Liver (tissue), 3 donors: ENCODE data around the gene CD300C.

Experiments used
- CTCF ChIP-seq: fragments of 150-350 bp; IDR thresholded peaks from 2 replicates; pipeline ENCODE4 v1.5.1; 2017; ENCODE audit warnings: improper control_type of control experiment, low read depth, low read length; ENCODE audit not compliant: missing input control
- GABPA ChIP-seq, 2 donors: IDR thresholded peaks in 1 of 2; conservative IDR thresholded peaks in 1 of 2; 2 replicates each; pipeline ENCODE4 v1.6.1; 2016; ENCODE audit warnings: antibody characterized with exemption in 2 of 2, mild to moderate bottlenecking in 1 of 2, moderate library complexity in 1 of 2
- SP1 ChIP-seq: IDR thresholded peaks from 2 replicates; pipeline ENCODE4 v1.6.1; 2018; ENCODE audit warnings: antibody characterized with exemption, mild to moderate bottlenecking
- TAF1 ChIP-seq: conservative IDR thresholded peaks from 2 replicates; pipeline ENCODE4 v1.6.1; 2016; ENCODE audit warnings: antibody characterized with exemption, mild to moderate bottlenecking
- YY1 ChIP-seq: IDR thresholded peaks from 2 replicates; pipeline ENCODE4 v1.6.1; 2016; ENCODE audit warnings: antibody characterized with exemption, mild to moderate bottlenecking
- TF ChIP-seq, protein P1 (sequence below): IDR thresholded peaks from 2 replicates; pipeline ENCODE4 v1.6.1; 2016; ENCODE audit warnings: antibody characterized with exemption, mild to moderate bottlenecking
- donor health status: healthy.
- donor health status: healthy.

- TF ChIP-seq CTCF (no peak), YY1 (no peak), TAF1 (no peak), GABPA (IDR thresholded peaks at IDR 0.05 in 1 of 2, conservative IDR thresholded peaks at IDR 0.05 in 1 of 2) (no peak), SP1 (no peak)
- TF ChIP-seq, protein P1, sequence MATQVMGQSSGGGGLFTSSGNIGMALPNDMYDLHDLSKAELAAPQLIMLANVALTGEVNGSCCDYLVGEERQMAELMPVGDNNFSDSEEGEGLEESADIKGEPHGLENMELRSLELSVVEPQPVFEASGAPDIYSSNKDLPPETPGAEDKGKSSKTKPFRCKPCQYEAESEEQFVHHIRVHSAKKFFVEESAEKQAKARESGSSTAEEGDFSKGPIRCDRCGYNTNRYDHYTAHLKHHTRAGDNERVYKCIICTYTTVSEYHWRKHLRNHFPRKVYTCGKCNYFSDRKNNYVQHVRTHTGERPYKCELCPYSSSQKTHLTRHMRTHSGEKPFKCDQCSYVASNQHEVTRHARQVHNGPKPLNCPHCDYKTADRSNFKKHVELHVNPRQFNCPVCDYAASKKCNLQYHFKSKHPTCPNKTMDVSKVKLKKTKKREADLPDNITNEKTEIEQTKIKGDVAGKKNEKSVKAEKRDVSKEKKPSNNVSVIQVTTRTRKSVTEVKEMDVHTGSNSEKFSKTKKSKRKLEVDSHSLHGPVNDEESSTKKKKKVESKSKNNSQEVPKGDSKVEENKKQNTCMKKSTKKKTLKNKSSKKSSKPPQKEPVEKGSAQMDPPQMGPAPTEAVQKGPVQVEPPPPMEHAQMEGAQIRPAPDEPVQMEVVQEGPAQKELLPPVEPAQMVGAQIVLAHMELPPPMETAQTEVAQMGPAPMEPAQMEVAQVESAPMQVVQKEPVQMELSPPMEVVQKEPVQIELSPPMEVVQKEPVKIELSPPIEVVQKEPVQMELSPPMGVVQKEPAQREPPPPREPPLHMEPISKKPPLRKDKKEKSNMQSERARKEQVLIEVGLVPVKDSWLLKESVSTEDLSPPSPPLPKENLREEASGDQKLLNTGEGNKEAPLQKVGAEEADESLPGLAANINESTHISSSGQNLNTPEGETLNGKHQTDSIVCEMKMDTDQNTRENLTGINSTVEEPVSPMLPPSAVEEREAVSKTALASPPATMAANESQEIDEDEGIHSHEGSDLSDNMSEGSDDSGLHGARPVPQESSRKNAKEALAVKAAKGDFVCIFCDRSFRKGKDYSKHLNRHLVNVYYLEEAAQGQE = no peak
Observed at GRCh38 chr17:74567397-74567796, 21.5 kb upstream of the CD300C start, which contains the start of gene CD300H.
